Stimulated activated CD4-positive, alpha-beta T cell treated with anti-CD3 and anti-CD28 coated beads, Interleukin-4, amount 100 ng/mL, for 48 hours (primary cell): Measurements from ENCODE around the gene HENMT1.

Experiments used
- DNase-seq, 2 donors: peaks; one replicate each; pipeline ENCODE4 v3.0.0-alpha.2; 2020; ENCODE audit warnings: low read depth in 2 of 2

The HENMT1 gene

GRCh38 chr1:108627951-108628350 lies 32.9 kb downstream of the HENMT1 start:
- no peak for DNase-seq

GRCh38 chr1:108627256-108627655 lies 33.6 kb downstream of the HENMT1 start:
- DNase-seq: no peak

- no peak for DNase-seq
Measured at GRCh38 chr1:108624069-108624468, 36.8 kb downstream of the HENMT1 start.

- no peak for DNase-seq
Measured at GRCh38 chr1:108617724-108618056, 43.2 kb downstream of the HENMT1 start.

- no peak for DNase-seq
Measured at GRCh38 chr1:108617008-108617723, 43.7 kb downstream of the HENMT1 start.

- no peak for DNase-seq
Measured at GRCh38 chr1:108615544-108615943, 45.3 kb downstream of the HENMT1 start.

- no peak for DNase-seq
Measured at GRCh38 chr1:108612496-108612895, 48.4 kb downstream of the HENMT1 start.

- DNase-seq: no peak
Measured at GRCh38 chr1:108611984-108612383, 48.9 kb downstream of the HENMT1 start.

GRCh38 chr1:108610073-108610472 lies 50.8 kb downstream of the HENMT1 start:
- no peak for DNase-seq

GRCh38 chr1:108609483-108610049 lies 51.3 kb downstream of the HENMT1 start:
- DNase-seq: no peak

- no peak for DNase-seq
Measured at GRCh38 chr1:108606478-108606877, 54.4 kb downstream of the HENMT1 start.

- no peak for DNase-seq
Measured at GRCh38 chr1:108605633-108606032, 55.3 kb downstream of the HENMT1 start.

GRCh38 chr1:108601708-108602410 lies 59.0 kb downstream of the HENMT1 start:
- no peak for DNase-seq

- DNase-seq: no peak
Measured at GRCh38 chr1:108600504-108600903, 60.4 kb downstream of the HENMT1 start.

- DNase-seq: no peak
Measured at GRCh38 chr1:108598340-108598739, 62.6 kb downstream of the HENMT1 start.
